ENCODE data around the gene TIA1. TPM values are rescaled to one million over a fixed set of nuclear protein-coding genes. Genes with fewer than 3 reads are reported as not detected.
"Not testable (repeated sequence)": the region's sequence is repeated elsewhere in the genome, so short reads cannot be mapped to it uniquely, and the experiment has no call there.

The TIA1 gene, protein sequence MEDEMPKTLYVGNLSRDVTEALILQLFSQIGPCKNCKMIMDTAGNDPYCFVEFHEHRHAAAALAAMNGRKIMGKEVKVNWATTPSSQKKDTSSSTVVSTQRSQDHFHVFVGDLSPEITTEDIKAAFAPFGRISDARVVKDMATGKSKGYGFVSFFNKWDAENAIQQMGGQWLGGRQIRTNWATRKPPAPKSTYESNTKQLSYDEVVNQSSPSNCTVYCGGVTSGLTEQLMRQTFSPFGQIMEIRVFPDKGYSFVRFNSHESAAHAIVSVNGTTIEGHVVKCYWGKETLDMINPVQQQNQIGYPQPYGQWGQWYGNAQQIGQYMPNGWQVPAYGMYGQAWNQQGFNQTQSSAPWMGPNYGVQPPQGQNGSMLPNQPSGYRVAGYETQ
- total RNA-seq (100 to 1,000 TPM in 3 of 5 experiments, 10 to 100 TPM in 2; 80.9 to 244 (median 163) TPM), polyA plus RNA-seq (10 to 100 TPM; 39.3 to 41.3 TPM), total RNA-seq (91.5 reads per million, percentile 83 among the genes with 10 or more reads in this experiment)

DNA sequence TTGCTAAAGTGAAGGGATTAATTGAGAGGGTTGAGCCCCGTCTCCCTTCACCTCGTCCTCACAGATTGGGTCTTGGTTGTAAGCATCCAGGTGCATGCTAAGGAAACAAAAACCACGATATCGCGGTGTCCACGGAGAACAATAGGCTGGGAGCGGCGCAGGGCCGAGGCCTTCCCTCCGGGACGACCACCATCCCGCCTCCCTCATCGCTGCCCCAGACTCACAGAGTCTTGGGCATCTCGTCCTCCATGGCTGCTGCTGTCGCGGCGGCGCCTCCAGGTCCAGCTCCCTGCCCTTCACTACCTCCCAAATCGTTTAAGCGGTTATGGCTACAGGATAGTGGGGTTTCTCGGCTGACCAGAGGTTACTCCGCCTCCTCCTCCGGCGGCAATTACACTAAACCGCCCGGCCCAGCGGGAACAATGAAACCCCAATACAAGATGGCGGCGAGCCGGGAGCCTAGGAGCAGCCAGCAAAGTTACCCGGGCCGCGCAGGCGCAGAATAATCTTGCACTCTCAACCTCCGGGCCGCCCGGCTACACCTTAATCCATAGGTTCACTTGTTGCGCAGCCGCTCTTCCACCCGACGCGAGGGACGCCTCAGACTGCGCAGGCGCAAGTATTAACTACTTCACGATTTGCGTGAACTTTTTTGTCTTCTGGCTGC, at the start of gene TIA1:
TSS of gene TIA1 (minus strand) at position 448 of the 667 bp plus-strand sequence. CDS start at position 250, 198 bp downstream.
- ATAC-seq, result peak; percentile 98
- peaks cover 0 to 8% (median 0%) of the 10 kb centered on the region in 5 donors for H3K36me3 Mint-ChIP-seq
- intact Hi-C loops (cut with micrococcal nuclease), result loop anchor here (1.0 to 10.0 kb wide), 15 partner anchors 10 to 979 kb away; partner anchors contain the start of genes FAM136A (in 2 of the 2), NFU1 (in 2 of the 2), PCYOX1 (in 2 of the 2) and SNRPG (in 2 of the 2)
- Histone ChIP-seq H3K9me3 (ENCODE audit: control insufficient read depth in 2 of 3, low read length in 3 of 3) (no peaks in the 10 kb centered on the region), H3K27ac (ENCODE audit: low read depth, low read length) (peak within 1 kb of the TSS; percentile 95), H3K27me3 (ENCODE audit: control insufficient read depth in 2 of 2, insufficient read depth in 2 of 2, low read length in 2 of 2) (no peaks in the 10 kb centered on the region), H3K4me3 (ENCODE audit: low read length) (peak within 1 kb of the TSS; percentile 87), H3K4me1 (ENCODE audit: control insufficient read depth in 2 of 2, insufficient read depth in 2 of 2, low read length in 2 of 2) (peaks cover 13 to 24% of the 10 kb centered on the region in 2 donors), H3K36me3 (ENCODE audit: control insufficient read depth in 2 of 3, insufficient read depth in 3 of 3, low read length in 3 of 3) (peaks cover 0 to 5% (median 0%) of the 10 kb centered on the region in 3 experiments)
- H3K9me3 Mint-ChIP-seq, result peaks cover 0 to 7% (median 0%) of the 10 kb centered on the region in 11 donors
- DNase-seq, result peak; percentile 94 to 99 (median 98)
- H3K4me3 Mint-ChIP-seq, result peak within 1 kb of the TSS; percentile 83 to 99 (median 95)
- ChIA-PET POLR2A (interaction anchor here (0.6 to 2.7 kb wide), 8 partner anchors 10 to 620 kb away, joined by 3 to 20 read pairs (median 4); partner anchors contain the start of genes C2orf42, PCYOX1 and SNRPG), CTCF (interaction anchor here (1.3 kb wide), 1 partner anchor 11 kb away, joined by 4 read pairs; no protein-coding TSS in a partner anchor)
- H3K27me3 Mint-ChIP-seq, result peaks cover 0 to 4% (median 0%) of the 10 kb centered on the region in 5 donors
- peak within 1 kb of the TSS; percentile 91 to 100 (median 97) for H3K27ac Mint-ChIP-seq
- peaks cover 23 to 48% (median 40%) of the 10 kb centered on the region in 7 donors for H3K4me1 Mint-ChIP-seq

DNA sequence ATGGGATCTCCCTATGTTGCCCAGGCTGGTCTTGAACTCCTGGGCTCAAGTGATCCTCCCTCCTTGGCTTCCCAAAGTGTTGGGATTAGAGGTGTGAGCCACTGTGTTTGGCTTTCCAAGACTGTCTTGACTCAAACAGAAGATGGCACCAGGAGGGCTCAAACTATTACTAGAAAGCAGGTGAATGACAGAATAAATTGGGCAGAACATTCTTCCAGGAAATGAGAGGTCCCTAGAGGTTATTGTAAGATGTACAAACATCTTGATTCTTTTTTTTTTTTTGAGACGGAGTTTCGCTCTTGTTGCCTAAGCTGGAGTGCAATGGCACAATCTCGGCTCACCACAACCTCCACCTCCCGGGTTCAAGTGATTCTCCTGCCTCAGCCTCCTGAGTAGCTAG, 49.4 kb upstream of the TIA1 start:
- ATAC-seq; DNase-seq; H3K9me3 Mint-ChIP-seq; H3K27ac ChIP-seq (ENCODE audit: low read depth, low read length); H3K4me3 Mint-ChIP-seq; H3K27me3 ChIP-seq (ENCODE audit: control insufficient read depth in 2 of 2, insufficient read depth in 2 of 2, low read length in 2 of 2); H3K27me3 Mint-ChIP-seq; H3K9me3 ChIP-seq (ENCODE audit: control insufficient read depth in 2 of 3, low read length in 3 of 3); CTCF ChIA-PET; H3K4me1 ChIP-seq (ENCODE audit: control insufficient read depth in 2 of 2, insufficient read depth in 2 of 2, low read length in 2 of 2); H3K4me3 ChIP-seq (ENCODE audit: low read length): not testable (repeated sequence)
- peaks cover 0 to 45% (median 22%) of the 10 kb centered on the region in 7 donors for H3K4me1 Mint-ChIP-seq
- intact Hi-C loops (cut with micrococcal nuclease), result loop anchor here in 1 of 2 donors (10.0 kb wide), 1 partner anchor 767 kb away; the partner anchor contains the start of gene NAGK
- POLR2A ChIA-PET, result interaction anchor here (0.6 kb wide), 1 partner anchor 553 kb away, joined by 4 read pairs; no protein-coding TSS in a partner anchor
- H3K27ac Mint-ChIP-seq, result peak overlapping the region in 1 of 9 donors; percentile 4
- H3K36me3 ChIP-seq (ENCODE audit: control insufficient read depth in 2 of 3, insufficient read depth in 3 of 3, low read length in 3 of 3), result peaks cover 0 to 23% (median 0%) of the 10 kb centered on the region in 3 experiments
- peaks cover 8 to 24% (median 11%) of the 10 kb centered on the region in 5 donors for H3K36me3 Mint-ChIP-seq

DNA sequence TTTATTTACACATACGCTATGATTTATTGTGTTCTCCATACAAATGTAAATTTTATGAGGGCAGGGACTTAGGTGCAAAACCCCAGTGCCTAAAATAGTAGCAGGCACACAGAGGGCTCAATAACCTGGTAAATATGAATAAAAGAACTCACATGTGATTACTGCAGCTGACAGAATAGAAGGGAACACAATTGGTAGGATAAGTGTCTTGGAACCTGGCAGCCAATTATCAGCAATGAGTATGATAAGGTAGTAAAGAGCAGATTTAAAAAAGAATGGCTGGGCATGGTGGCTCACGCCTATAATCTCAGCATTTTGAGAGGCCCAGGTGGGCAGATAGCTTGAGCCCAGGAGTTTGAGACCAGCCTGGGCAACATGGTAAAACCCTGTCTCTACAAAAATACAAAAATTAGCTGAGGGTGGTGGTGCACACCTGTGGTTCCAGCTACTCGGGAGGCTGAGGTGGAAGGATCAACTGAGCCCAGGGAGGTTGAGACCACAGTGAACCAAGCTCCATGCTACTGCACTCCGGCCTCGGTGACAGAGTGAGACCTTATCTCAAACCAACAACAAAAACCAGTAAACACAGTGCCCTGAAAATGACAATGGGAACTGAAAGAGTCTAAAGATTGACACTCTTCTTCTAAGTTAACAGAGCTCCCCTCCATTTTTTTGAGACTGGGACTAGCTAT, 35.2 kb upstream of the TIA1 start:
- DNase-seq, result no peak
- no peaks in the 10 kb centered on the region for H3K4me1 ChIP-seq (ENCODE audit: control insufficient read depth in 2 of 2, insufficient read depth in 2 of 2, low read length in 2 of 2)
- H3K9me3 Mint-ChIP-seq, result no peaks in the 10 kb centered on the region
- ATAC-seq, result no peak
- ChIA-PET POLR2A (interaction anchor here (0.6 to 2.9 kb wide), 4 partner anchors 10 to 390 kb away, joined by 3 to 13 read pairs (median 3); partner anchors contain the start of genes SNRNP27 and SNRPG), CTCF (no interaction called here)
- no peaks in the 10 kb centered on the region for H3K27me3 Mint-ChIP-seq
- H3K4me1 Mint-ChIP-seq, result peaks cover 18 to 62% (median 54%) of the 10 kb centered on the region in 7 donors
- H3K4me3 ChIP-seq (ENCODE audit: low read length), result no peak overlapping the region
- H3K27me3 ChIP-seq (ENCODE audit: control insufficient read depth in 2 of 2, insufficient read depth in 2 of 2, low read length in 2 of 2), result no peaks in the 10 kb centered on the region
- H3K27ac ChIP-seq (ENCODE audit: low read depth, low read length), result peak overlapping the region; percentile 7
- peaks cover 0 to 59% (median 37%) of the 10 kb centered on the region in 5 donors for H3K36me3 Mint-ChIP-seq
- peak overlapping the region in 8 of 9 donors; percentile 6 to 71 (median 48) for H3K27ac Mint-ChIP-seq
- H3K36me3 ChIP-seq (ENCODE audit: control insufficient read depth in 2 of 3, insufficient read depth in 3 of 3, low read length in 3 of 3), result peaks cover 23 to 89% (median 55%) of the 10 kb centered on the region in 3 experiments
- intact Hi-C loops (cut with micrococcal nuclease), result no loop called here
- no peaks in the 10 kb centered on the region for H3K9me3 ChIP-seq (ENCODE audit: control insufficient read depth in 2 of 3, low read length in 3 of 3)
- H3K4me3 Mint-ChIP-seq, result peak overlapping the region in 4 of 10 donors; percentile 6 to 53 (median 42)

DNA sequence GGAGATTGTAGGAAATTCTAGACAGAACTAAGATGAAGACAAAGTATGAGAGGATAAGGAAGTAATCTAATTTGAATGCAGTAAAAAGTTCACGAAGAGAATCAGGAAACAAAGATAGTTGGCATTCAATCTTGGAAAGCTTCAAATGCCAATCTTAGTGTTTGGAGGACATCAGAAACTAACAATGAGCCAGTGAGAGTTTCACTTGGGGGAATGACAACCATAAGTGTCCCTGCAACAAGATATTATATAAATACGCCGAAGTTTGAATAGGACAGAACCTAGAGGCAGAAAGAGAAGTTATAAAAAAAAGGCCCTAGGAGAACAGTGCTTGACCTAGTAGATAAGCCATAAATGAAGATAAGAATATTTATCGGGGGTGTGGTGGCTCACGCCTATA, 34.0 kb upstream of the TIA1 start:
- no peaks in the 10 kb centered on the region for H3K4me1 ChIP-seq (ENCODE audit: control insufficient read depth in 2 of 2, insufficient read depth in 2 of 2, low read length in 2 of 2)
- H3K36me3 ChIP-seq (ENCODE audit: control insufficient read depth in 2 of 3, insufficient read depth in 3 of 3, low read length in 3 of 3), result peaks cover 18 to 90% (median 44%) of the 10 kb centered on the region in 3 experiments
- Mint-ChIP-seq H3K27ac (peak overlapping the region in 6 of 9 donors; percentile 40 to 79 (median 54)), H3K36me3 (peaks cover 5 to 54% (median 33%) of the 10 kb centered on the region in 5 donors), H3K27me3 (no peaks in the 10 kb centered on the region), H3K4me3 (no peak overlapping the region), H3K9me3 (no peaks in the 10 kb centered on the region), H3K4me1 (peaks cover 16 to 56% (median 47%) of the 10 kb centered on the region in 7 donors)
- H3K4me3 ChIP-seq (ENCODE audit: low read length), result no peak overlapping the region
- POLR2A ChIA-PET, result interaction anchor here (0.6 kb wide), 1 partner anchor 90 kb away, joined by 3 read pairs; no protein-coding TSS in a partner anchor
- intact Hi-C loops (cut with micrococcal nuclease), result no loop called here
- no peaks in the 10 kb centered on the region for H3K27me3 ChIP-seq (ENCODE audit: control insufficient read depth in 2 of 2, insufficient read depth in 2 of 2, low read length in 2 of 2)
- no peak for DNase-seq
- CTCF ChIA-PET, result no interaction called here
- H3K27ac ChIP-seq (ENCODE audit: low read depth, low read length), result no peak overlapping the region
- no peak for ATAC-seq
- no peaks in the 10 kb centered on the region for H3K9me3 ChIP-seq (ENCODE audit: control insufficient read depth in 2 of 3, low read length in 3 of 3)

DNA sequence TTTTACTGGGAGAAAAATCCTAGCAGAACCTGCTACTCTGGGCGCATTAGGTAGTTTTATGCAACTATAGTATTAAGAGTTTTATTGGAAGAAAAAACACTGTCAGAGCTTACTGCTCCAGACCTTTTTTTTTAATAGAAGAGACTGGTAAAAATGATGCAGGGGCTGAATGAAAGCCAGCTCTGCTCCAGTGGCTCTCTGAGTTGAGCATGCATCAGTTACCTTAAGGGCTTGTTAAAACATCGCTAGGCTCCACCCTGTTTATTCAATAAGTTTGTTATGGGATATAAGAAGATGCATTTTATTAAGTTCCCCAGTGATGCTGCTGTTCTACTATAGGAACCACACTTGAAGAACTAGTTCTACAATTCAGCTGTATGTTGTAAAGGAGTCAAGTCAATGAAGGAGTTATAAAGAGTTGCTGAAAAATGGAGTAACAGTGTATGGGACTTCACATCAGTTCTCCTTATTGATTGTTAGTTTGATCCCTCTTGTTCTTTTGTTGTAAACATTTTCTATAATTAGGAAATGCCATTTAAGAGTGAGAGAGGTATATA, 31.9 kb upstream of the TIA1 start:
- Histone ChIP-seq H3K27ac (ENCODE audit: low read depth, low read length) (no peak overlapping the region), H3K27me3 (ENCODE audit: control insufficient read depth in 2 of 2, insufficient read depth in 2 of 2, low read length in 2 of 2) (no peaks in the 10 kb centered on the region), H3K36me3 (ENCODE audit: control insufficient read depth in 2 of 3, insufficient read depth in 3 of 3, low read length in 3 of 3) (peaks cover 11 to 84% (median 37%) of the 10 kb centered on the region in 3 experiments), H3K4me1 (ENCODE audit: control insufficient read depth in 2 of 2, insufficient read depth in 2 of 2, low read length in 2 of 2) (no peaks in the 10 kb centered on the region), H3K4me3 (ENCODE audit: low read length) (no peak overlapping the region), H3K9me3 (ENCODE audit: control insufficient read depth in 2 of 3, low read length in 3 of 3) (no peaks in the 10 kb centered on the region)
- ChIA-PET CTCF (no interaction called here), POLR2A (no interaction called here)
- Mint-ChIP-seq H3K36me3 (peaks cover 6 to 48% (median 28%) of the 10 kb centered on the region in 5 donors), H3K9me3 (no peaks in the 10 kb centered on the region), H3K4me3 (no peak overlapping the region), H3K4me1 (peaks cover 13 to 35% (median 29%) of the 10 kb centered on the region in 7 donors), H3K27me3 (no peaks in the 10 kb centered on the region), H3K27ac (peak overlapping the region in 3 of 9 donors; percentile 36 to 71 (median 41))
- DNase-seq (no peak), ATAC-seq (no peak)
- intact Hi-C loops (cut with micrococcal nuclease), result no loop called here

Measured in naive thymus-derived CD4-positive, alpha-beta T cell (primary cell).